ENCODE results near the gene GSTA5.
A peak's percentile ranks its signal among the peaks of the same experiment; 100 is the strongest.
"Not testable (repeated sequence)": the region's sequence is repeated elsewhere in the genome, so short reads cannot be mapped to it uniquely, and the experiment has no call there.

GSTA5 gene

DNA sequence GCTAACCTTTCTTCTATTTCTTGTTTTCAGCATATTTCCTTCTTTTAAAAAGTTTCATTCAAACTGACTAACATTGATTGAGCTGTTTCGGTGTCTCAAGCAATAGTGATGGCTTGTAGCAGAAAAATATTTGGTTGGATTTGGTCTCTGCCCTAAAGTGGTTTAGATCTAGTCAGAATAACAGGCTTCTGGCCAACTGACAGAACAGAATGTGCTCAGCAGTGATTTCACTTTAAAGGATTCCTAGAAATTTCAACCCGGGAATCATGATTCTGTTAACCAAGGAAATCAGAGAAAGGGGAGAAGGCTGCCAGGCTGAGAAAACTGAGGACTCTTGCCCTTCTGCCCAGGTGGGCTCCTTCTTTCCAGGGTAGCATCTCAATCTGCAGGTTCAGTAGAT is 20.4 kb downstream of the GSTA5 start:
- no peak overlapping the region for H3K4me3 ChIP-seq (ENCODE audit: control insufficient read depth, low read depth, low read length)
- peak; percentile 63 for DNase-seq (ENCODE audit: low read depth)
- TF ChIP-seq CTCF (conservative IDR thresholded peaks at IDR 0.05; ENCODE audit: control insufficient read depth, insufficient read depth, low read depth, low read length) = no peak

DNA sequence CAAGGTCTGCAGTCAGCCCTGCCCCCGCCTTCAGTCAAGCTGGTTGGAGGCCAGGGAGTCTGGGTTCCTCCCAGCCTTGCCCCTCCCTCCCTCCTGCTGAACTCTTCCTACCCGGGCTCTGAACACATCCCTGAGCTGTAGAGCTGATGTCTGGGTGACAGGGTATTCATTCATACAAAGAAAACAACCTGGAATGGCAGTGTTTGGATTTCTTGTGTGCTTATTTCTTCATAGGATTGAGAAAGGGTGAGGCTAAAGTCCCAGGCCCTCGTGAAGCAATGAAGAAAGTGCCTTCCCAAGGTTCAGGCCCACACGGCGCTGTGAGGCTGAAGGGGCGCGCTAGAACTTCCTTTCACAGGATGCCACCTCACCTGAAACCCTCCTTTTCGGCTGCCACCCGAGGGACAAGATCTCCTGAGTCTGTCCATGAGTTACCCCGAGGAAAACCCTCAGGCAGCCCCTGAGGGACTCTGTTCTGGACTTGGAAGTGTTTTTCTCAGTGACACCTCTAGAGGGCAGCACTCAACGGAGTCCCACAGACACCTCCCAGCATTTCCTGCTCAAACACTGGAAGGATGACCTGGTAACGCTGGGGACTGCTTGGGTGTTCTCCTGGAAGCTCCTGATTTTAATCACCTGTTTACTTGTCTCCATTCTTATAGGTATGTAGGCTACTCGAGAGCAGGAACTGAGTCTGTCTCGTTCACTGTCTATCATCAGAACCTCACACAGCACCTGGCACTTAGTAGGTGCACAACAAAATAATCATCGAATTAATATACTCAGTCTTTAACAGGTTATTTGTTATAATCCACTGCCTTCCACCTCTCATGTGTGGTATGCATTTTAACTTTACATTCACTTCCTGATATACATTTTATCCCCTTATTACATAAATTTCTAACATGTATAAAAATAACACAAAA is 25.2 kb downstream of the GSTA5 start:
- TF ChIP-seq CTCF (conservative IDR thresholded peaks at IDR 0.05; ENCODE audit: control insufficient read depth, insufficient read depth, low read depth, low read length) = peak; percentile 69
- peak; percentile 58 for DNase-seq (ENCODE audit: low read depth)
- no peak overlapping the region for H3K4me3 ChIP-seq (ENCODE audit: control insufficient read depth, low read depth, low read length)

- H3K4me3 ChIP-seq (ENCODE audit: control insufficient read depth, low read depth, low read length); DNase-seq (ENCODE audit: low read depth): not testable (repeated sequence)
Observed at GRCh38 chr6:52814545-52814944, 26.1 kb downstream of the GSTA5 start.

- H3K4me3 ChIP-seq (ENCODE audit: control insufficient read depth, low read depth, low read length); DNase-seq (ENCODE audit: low read depth): not testable (repeated sequence)
Observed at GRCh38 chr6:52809777-52810176, 30.8 kb downstream of the GSTA5 start.

GRCh38 chr6:52808660-52809059 is 32.0 kb downstream of the GSTA5 start:
- no peak overlapping the region for H3K4me3 ChIP-seq (ENCODE audit: control insufficient read depth, low read depth, low read length)

GRCh38 chr6:52803668-52804255 is 36.9 kb downstream of the GSTA5 start, which contains the start of gene GSTA1:
Gene GSTA1, minus strand, starts transcription at chr6:52803816. Its CDS starts 4,549 bp downstream, at chr6:52799267.
- peak; percentile 4 for TF ChIP-seq CTCF (conservative IDR thresholded peaks at IDR 0.05; ENCODE audit: control insufficient read depth, insufficient read depth, low read depth, low read length)
- H3K4me3 ChIP-seq (ENCODE audit: control insufficient read depth, low read depth, low read length); DNase-seq (ENCODE audit: low read depth): not testable (repeated sequence)

More at GRCh38 chr6:52808660-52809059, 32.0 kb downstream of the GSTA5 start:
- no peak for TF ChIP-seq CTCF (conservative IDR thresholded peaks at IDR 0.05; ENCODE audit: control insufficient read depth, insufficient read depth, low read depth, low read length)
- DNase-seq (ENCODE audit: low read depth) = no peak

- DNase-seq (ENCODE audit: low read depth) = no peak
- H3K4me3 ChIP-seq (ENCODE audit: control insufficient read depth, low read depth, low read length) = no peak overlapping the region
- TF ChIP-seq CTCF (conservative IDR thresholded peaks at IDR 0.05; ENCODE audit: control insufficient read depth, insufficient read depth, low read depth, low read length) = no peak
Observed at GRCh38 chr6:52802806-52803205, 37.8 kb downstream of the GSTA5 start.
